Gastrocnemius medialis (tissue), 4 donors: ENCODE results near the gene HAPSTR1.

Experiments used
- CTCF ChIP-seq, 5 experiments: fragments of 450-650 bp in 3 of 5; fragments of 200-600 bp in 2 of 5; sonication (generic) in 2 of 5; IDR thresholded peaks in 4 of 5; conservative IDR thresholded peaks in 1 of 5; 1 replicate in 4 of 5; 2 replicates in 1 of 5; pipeline ENCODE4 v1.5.1; 2016 to 2019; ENCODE audit warnings: antibody characterized with exemption in 5 of 5, mild to moderate bottlenecking in 3 of 5, moderate library complexity in 3 of 5
- POLR2A ChIP-seq, 2 donors: fragments of 450-650 bp; IDR thresholded peaks; one replicate each; pipeline ENCODE4 v1.6.1; 2017; ENCODE audit warnings: antibody characterized with exemption in 2 of 2, mild to moderate bottlenecking in 2 of 2, moderate library complexity in 2 of 2

DNA sequence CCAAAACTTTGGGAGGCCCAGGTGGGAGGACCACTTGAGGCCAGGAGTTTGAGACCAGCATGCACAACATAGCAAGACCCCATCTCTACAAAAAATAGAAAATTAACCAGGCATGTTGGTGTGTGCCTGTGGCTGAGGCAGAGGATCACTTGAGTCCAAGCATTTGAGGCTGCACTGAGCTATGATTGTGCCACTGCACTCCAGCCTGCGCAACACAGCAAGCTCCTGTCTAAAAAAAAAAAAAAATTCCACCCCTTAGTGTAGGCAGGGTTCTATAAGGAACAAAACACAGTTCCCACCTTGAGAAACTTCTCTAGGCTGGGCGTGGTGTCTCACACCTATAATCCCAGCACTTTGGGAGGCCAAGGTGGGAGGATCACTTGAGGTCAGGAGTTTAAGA is 36.3 kb upstream of the HAPSTR1 start:
- TF ChIP-seq CTCF (IDR thresholded peaks at IDR 0.05 in 4 of 5, conservative IDR thresholded peaks at IDR 0.05 in 1 of 5) (no peak), POLR2A (IDR thresholded peaks at IDR 0.05) (no peak)
